Memory B cell (primary cell): ENCODE results near the gene BCKDK.
A peak's percentile ranks its signal among the peaks of the same experiment; 100 is the strongest.

Experiments
- ATAC-seq: fragments of 150-1000 bp; cut with Tn5 transposase; 2 replicates; pipeline ENCODE4 v1.10.0; 2021; ENCODE audit warnings: low read depth, mild to moderate bottlenecking, moderate library complexity
- DNase-seq, 2 donors: peaks; one replicate each; pipeline ENCODE4 v3.0.0; 2022; ENCODE audit warnings: low spot score in 2 of 2
- H3K27ac Mint-ChIP-seq: one replicate; pipeline ENCODE4 v1.8.0; 2022; ENCODE audit warnings: mild to moderate bottlenecking, moderate library complexity, mixed read lengths
- H3K27me3 Mint-ChIP-seq: one replicate; pipeline ENCODE4 v1.8.0; 2022; ENCODE audit warnings: mixed read lengths
- H3K36me3 Mint-ChIP-seq: one replicate; pipeline ENCODE4 v1.8.0; 2022; ENCODE audit warnings: mild to moderate bottlenecking, mixed read lengths
- H3K4me1 Mint-ChIP-seq: one replicate; pipeline ENCODE4 v1.8.0; 2022; ENCODE audit warnings: mixed read lengths
- H3K4me3 Mint-ChIP-seq: one replicate; pipeline ENCODE4 v1.8.0; 2022; ENCODE audit warnings: mild to moderate bottlenecking, moderate library complexity, mixed read lengths
- H3K9me3 Mint-ChIP-seq: one replicate; pipeline ENCODE4 v1.8.0; 2022; ENCODE audit warnings: mixed read lengths

BCKDK gene

DNA sequence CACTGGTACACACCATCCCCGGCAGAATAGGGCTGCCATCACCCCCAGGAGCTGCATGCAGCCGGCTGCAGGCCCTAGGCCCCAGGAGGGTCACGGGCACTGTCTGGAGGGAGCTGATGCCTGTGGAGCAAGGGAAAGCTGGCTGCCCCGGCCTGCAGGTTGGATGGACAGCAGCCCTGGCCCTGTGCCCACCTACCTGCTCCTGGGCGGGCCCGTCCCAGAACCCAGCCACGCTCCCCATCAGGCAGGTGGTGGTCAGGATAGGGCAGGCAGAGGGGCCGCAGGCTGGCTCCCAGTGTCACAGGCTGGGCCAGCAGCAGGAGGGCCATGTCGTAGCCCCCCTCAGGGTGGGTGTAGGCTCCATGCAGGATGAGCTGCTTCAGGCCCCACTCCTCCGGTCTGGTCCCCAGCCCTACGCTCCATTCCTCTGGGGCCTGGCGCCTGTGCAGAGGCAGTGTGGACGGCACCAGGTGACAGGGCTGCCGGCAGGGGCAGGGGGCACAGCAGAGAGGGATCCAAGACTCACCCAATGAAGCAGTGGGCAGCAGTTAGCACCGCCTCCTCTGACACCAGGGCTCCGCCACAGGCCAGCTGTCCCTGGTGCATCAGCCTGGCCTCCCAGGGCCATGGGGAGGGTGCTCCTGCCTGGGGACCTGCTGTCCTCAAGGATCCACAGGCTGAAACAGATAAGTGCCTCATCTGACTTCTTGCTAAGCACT, 23.4 kb upstream of the BCKDK start:
- ATAC-seq, result no peak
- Mint-ChIP-seq H3K4me3 (no peak overlapping the region), H3K4me1 (peaks cover 11% of the 10 kb centered on the region), H3K36me3 (peaks cover 8% of the 10 kb centered on the region), H3K27me3 (no peaks in the 10 kb centered on the region), H3K27ac (no peak overlapping the region), H3K9me3 (no peaks in the 10 kb centered on the region)
- DNase-seq, result no peak

DNA sequence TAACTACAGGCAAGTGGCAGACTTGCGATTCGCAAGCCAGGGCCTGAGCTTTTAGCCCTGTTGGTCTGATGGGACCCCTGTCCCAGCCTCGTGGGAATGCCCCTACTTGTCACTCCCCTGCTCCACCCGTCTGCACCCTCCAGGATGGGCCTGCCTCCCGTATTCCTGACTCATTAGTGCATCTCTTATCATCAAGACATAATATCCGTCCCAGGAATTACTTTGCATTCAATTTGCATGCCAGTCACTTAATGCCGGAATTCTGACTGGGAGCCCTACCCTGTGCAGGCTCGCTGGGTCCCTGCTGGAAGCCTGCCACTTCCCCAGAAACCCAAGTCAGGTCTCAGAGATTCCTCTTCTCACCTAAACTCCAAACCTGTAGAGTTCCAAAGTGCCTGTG, 22.8 kb upstream of the BCKDK start:
- Mint-ChIP-seq H3K27me3 (no peaks in the 10 kb centered on the region), H3K36me3 (peaks cover 7% of the 10 kb centered on the region), H3K27ac (no peak overlapping the region), H3K4me1 (peaks cover 9% of the 10 kb centered on the region), H3K4me3 (no peak overlapping the region), H3K9me3 (no peaks in the 10 kb centered on the region)
- ATAC-seq, result no peak
- no peak for DNase-seq

DNA sequence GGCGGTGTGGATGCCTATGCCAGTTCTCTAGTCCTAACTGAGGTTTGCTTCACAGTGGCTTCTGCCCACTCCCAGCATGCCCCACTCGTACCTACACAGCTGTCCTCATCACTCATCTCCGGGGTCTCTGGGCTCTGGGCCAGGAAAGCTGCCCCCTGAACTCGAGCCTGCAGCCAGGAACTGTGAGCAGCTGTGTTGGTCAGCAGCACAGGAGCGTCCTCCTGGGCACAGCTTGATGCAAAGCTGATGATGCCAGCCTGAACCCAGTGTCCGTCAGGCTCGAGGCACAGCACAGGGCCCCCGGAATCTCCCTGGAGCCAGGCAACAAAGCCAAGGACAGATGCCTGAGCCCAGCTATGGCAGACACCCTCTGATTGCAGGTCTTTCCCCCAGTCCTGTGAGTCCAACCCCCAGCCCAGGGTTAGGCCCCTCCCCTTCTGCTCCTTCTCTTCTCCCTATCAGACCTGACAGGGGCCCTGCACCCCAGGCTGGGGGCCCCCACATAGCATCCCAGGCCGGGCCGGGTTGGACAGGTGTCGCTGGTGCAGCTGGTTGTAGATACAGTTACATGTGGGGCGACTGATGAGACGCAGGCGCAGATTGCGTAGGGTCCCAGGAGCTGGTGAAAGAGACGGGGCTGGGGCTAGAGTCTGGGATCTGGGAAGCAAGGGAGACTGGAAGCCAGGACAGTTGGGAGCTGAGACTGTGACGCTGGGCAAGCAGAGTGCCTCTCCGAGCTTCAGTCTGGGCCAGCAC, 22.1 kb upstream of the BCKDK start:
- no peak overlapping the region for H3K27ac Mint-ChIP-seq
- DNase-seq (no peak), ATAC-seq (no peak)
- no peaks in the 10 kb centered on the region for H3K9me3 Mint-ChIP-seq
- no peak overlapping the region for H3K4me3 Mint-ChIP-seq
- peaks cover 9% of the 10 kb centered on the region for H3K36me3 Mint-ChIP-seq
- peaks cover 8% of the 10 kb centered on the region for H3K4me1 Mint-ChIP-seq
- no peaks in the 10 kb centered on the region for H3K27me3 Mint-ChIP-seq

DNA sequence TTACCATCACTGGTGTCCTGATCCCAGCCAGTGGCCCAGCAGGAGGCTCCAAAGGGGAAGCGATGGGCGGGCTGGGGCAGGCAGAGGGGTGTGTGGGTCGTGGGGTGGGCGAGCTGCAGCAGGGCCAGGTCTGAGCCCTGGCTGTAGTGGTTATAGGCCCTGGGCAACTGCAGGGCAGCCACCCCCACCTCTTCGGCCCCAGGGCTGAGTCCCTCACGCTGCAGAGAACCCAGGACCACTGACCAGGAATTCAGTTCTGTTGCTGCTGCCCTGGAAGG, 21.6 kb upstream of the BCKDK start:
- Mint-ChIP-seq H3K9me3 (no peaks in the 10 kb centered on the region), H3K27ac (no peak overlapping the region), H3K27me3 (no peaks in the 10 kb centered on the region), H3K36me3 (peaks cover 9% of the 10 kb centered on the region), H3K4me1 (peaks cover 6% of the 10 kb centered on the region), H3K4me3 (no peak overlapping the region)
- ATAC-seq (no peak), DNase-seq (no peak)

DNA sequence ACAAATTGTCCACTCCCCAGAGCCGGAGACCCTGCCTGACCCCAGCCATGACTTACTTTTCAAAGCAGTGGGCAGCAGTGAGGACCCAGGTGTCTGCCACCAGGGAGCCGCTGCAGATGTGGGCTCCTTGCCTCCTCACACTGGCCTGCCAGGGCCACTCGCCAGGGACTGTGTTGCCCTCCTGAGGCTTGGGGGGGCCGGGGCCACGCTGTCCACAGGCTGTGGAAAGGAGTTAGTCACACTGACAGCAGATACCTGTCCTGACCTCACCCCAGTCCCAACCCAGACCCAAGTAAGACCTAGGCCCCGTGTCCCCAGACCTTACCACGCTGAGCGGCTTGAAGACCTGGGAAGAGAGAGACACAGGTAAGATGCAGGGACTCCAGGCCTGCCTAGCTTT, 20.7 kb upstream of the BCKDK start:
- H3K36me3 Mint-ChIP-seq, result peaks cover 6% of the 10 kb centered on the region
- no peaks in the 10 kb centered on the region for H3K4me1 Mint-ChIP-seq
- H3K4me3 Mint-ChIP-seq, result no peak overlapping the region
- no peaks in the 10 kb centered on the region for H3K27me3 Mint-ChIP-seq
- no peak for ATAC-seq
- H3K9me3 Mint-ChIP-seq, result no peaks in the 10 kb centered on the region
- H3K27ac Mint-ChIP-seq, result no peak overlapping the region
- DNase-seq, result no peak

DNA sequence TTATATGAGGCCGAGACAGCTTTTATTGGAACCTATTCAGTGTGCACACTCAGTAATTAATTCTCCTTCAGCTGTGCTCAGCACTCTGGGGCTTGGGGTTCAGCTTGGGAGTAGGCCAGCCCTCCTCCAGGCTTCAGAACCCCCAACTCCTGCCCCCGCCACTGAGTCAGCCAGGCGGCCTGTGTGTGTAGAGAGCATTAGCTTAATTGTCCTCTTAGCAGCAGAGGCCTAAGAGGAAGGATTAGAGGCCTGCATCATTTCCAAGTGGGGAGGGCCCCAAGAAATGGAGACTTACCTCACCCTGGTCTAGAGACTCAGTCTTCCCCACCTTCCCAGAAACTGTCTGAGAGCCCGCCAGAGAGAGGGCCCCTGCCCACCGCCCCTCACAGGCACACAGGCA, 20.2 kb upstream of the BCKDK start:
- H3K36me3 Mint-ChIP-seq, result peaks cover 6% of the 10 kb centered on the region
- H3K4me1 Mint-ChIP-seq, result no peaks in the 10 kb centered on the region
- H3K9me3 Mint-ChIP-seq, result no peaks in the 10 kb centered on the region
- H3K27ac Mint-ChIP-seq, result no peak overlapping the region
- no peaks in the 10 kb centered on the region for H3K27me3 Mint-ChIP-seq
- ATAC-seq (no peak), DNase-seq (no peak)
- no peak overlapping the region for H3K4me3 Mint-ChIP-seq

DNA sequence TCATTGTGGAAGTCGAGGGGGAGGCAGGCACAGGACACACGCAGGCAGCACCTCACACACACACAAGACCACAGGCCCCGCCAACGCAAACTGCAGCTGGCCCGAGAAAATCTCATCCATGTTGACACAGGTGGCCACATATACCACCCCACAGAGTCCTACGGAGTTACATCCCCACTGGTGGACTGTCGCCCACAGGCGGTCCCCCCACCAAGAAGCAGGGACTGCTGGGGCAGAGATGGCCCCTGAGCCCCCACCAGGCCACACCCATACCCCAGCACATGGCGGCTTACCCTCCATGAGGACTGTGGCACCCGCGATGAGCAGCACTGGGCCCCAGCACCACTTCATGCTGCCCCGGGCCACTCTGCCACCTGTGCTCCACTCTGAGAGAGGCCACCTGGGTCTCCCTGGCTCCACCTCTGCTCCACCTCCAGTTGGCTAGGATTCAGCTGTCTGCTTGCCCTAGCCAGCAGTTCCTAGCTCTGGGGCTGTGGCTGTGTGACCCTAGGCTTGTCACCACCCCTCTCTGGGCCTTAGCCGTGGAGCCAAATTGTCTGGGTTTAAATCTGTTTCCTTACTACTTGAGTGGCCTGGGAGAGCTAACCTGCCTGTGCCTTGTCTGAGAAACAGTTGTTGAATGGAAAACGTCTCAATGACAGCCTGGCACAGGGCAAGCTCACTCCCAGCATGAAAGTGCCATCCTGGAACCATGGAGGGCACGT, 19.6 kb upstream of the BCKDK start, which contains the start of gene PRSS53:
Gene PRSS53, minus strand, starts transcription at position 485 of the 725 bp plus-strand sequence. Its CDS starts 134 bp downstream, at position 351.
- Mint-ChIP-seq H3K27ac (no peak within 1 kb of the TSS), H3K4me3 (no peak within 1 kb of the TSS), H3K4me1 (peaks cover 2% of the 10 kb centered on the region), H3K27me3 (no peaks in the 10 kb centered on the region), H3K36me3 (peaks cover 6% of the 10 kb centered on the region), H3K9me3 (no peaks in the 10 kb centered on the region)
- DNase-seq (no peak), ATAC-seq (no peak)

DNA sequence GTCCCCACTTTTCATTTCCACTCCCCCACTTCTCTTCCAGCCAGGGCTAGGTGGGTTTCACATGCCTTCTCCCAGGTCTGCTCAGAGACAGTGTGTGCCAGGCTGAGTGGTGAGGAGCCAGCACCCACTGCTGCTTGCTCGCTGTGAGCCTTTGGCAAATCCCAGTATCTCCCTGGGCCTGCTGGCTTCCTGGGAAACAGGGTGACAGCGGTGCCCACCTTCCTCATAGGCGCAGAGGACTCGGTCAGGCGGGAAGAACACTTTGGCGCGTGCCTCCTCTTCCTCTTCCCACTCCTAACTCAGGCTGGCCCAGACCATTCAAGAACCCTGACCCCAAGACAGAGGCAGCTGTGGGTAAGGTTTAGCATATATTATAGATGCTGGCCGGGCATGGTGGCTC, 19.0 kb upstream of the BCKDK start:
- DNase-seq (no peak), ATAC-seq (no peak)
- Mint-ChIP-seq H3K9me3 (no peaks in the 10 kb centered on the region), H3K4me3 (no peak overlapping the region), H3K36me3 (peaks cover 6% of the 10 kb centered on the region), H3K27me3 (no peaks in the 10 kb centered on the region), H3K4me1 (peaks cover 7% of the 10 kb centered on the region), H3K27ac (no peak overlapping the region)

DNA sequence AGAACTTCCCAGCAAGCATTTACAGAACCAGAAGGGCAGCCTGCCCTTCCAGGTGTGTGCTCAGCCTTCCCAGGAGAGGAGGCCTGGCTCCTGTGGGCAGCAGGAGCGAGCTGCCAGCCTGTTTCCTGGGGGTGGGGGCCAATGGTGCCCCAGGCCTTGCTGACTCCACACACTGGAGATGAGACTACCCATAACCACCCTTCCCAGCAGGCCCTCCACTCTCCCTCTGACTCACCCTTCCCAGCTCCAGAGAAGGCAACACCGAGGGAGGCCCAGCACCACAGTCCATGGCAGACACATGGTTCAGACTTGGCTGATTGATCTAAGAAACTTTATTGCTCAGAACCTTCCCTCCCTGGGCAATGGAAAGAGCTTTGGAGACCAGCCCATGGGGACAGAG, 17.6 kb upstream of the BCKDK start:
- peaks cover 11% of the 10 kb centered on the region for H3K4me1 Mint-ChIP-seq
- H3K4me3 Mint-ChIP-seq, result no peak overlapping the region
- no peak overlapping the region for H3K27ac Mint-ChIP-seq
- ATAC-seq (no peak), DNase-seq (no peak)
- H3K27me3 Mint-ChIP-seq, result no peaks in the 10 kb centered on the region
- peaks cover 6% of the 10 kb centered on the region for H3K36me3 Mint-ChIP-seq
- no peaks in the 10 kb centered on the region for H3K9me3 Mint-ChIP-seq

DNA sequence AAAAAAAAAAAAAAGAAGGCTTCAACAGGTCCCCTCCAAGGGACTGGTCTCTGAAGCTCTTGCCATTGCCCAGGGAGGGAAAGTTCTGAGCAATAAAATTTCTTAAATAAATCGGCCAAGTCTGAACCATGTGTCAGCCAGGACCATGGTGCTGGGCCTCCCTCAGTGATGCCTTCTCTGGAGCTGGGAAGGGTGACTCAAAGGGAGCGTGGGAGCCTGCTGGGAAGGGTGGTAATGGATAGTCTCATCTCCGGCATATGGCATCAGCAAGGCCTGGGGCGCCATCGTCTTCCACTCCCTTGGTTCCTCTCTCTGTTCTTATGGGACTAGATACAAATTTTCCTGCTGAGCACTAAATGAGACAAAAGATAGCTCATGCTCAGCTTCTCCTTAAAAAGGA, 15.9 kb upstream of the BCKDK start:
- Mint-ChIP-seq H3K27ac (no peak overlapping the region), H3K9me3 (no peaks in the 10 kb centered on the region), H3K4me1 (peaks cover 17% of the 10 kb centered on the region), H3K27me3 (no peaks in the 10 kb centered on the region), H3K4me3 (no peak overlapping the region), H3K36me3 (peaks cover 3% of the 10 kb centered on the region)
- ATAC-seq (no peak), DNase-seq (no peak)

DNA sequence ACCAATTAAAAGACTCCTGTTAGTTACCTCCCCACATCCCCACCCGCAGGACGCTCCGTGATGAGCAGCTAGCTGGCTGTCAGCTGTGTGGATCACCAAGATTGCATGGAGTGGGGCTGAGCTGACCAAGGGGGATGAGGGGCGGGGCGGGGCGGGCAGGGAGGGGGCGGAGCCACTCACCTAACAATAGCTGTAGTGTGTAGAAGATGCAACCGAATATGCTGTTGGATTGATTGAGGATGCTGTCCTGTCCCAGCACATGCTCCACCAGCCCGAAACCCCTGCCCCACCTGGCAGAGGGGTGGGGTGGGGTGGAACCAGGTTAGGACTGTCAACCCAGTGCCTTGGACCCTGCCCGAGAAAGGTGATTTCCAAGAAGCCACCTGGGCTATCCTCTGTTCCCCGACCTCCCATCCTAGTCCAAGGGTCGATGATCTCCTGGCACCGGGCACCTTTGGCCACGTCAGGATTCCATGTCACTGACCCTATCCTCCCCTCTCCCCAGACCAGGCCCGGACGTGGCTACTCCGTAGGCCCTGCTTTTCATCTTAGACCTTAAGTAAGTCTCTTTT, 15.0 kb upstream of the BCKDK start:
- no peak overlapping the region for H3K27ac Mint-ChIP-seq
- H3K4me3 Mint-ChIP-seq, result peak overlapping the region; percentile 28
- peaks cover 3% of the 10 kb centered on the region for H3K36me3 Mint-ChIP-seq
- H3K9me3 Mint-ChIP-seq, result no peaks in the 10 kb centered on the region
- DNase-seq (no peak), ATAC-seq (no peak)
- peaks cover 17% of the 10 kb centered on the region for H3K4me1 Mint-ChIP-seq
- no peaks in the 10 kb centered on the region for H3K27me3 Mint-ChIP-seq

DNA sequence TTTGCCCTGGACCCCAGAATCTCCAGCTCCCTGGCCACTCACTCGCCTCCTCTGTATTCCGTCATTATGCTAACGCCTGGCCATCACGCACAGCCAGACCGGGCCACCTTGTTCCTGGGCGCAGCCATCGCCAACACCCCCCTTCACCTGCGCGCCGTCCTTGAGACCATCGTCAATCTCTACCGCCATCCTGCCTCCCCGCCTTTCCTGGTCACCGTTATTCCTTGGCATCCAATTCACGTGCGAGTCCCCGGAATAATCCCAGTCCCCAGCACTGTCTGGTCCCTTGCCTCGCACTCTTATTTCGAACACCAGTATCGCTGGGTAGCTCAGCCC, 14.1 kb upstream of the BCKDK start:
- ATAC-seq, result no peak
- DNase-seq, result no peak
- Mint-ChIP-seq H3K9me3 (no peaks in the 10 kb centered on the region), H3K36me3 (peaks cover 3% of the 10 kb centered on the region), H3K27ac (peak overlapping the region; percentile 91), H3K4me3 (peak overlapping the region; percentile 81), H3K4me1 (peaks cover 17% of the 10 kb centered on the region), H3K27me3 (no peaks in the 10 kb centered on the region)

DNA sequence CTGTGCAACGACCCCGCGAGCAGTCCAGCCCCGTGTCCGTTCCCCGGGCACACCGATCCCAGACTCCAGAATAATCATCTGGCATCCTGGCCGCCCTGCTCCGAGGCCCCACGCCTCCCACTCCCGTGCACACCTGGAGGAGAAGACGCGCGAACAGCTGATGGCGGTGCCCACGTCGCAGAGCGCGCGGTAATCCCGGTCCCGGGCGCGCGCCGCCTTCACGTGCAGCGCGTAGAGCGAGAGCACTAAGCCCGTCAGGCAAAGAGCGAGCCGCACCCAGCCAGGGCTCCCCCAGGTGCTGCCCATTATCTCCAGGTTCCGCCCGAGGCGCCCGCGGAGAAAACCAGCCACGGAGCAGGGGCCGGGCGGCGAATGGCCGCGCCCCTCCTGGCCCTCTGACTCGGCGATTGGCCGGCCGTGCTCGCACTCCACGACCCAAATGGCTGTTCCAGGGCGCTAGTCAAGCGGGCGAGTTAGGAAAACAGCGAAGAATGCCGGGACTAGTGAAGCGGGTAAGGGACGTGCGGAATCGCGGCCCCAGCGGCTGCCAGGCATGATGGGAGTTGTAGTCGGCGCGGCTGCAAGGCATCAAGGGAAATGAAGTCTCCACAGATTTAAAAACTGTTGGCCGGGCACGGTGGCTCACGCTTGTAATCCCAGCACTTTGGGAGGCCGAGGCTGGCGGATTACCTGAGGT, 13.6 kb upstream of the BCKDK start, which contains the start of gene VKORC1:
Gene VKORC1, minus strand, starts transcription at position 374 of the 697 bp plus-strand sequence. Its CDS starts 68 bp downstream, at position 306.
- H3K27me3 Mint-ChIP-seq, result no peaks in the 10 kb centered on the region
- H3K4me3 Mint-ChIP-seq, result peak within 1 kb of the TSS; percentile 81
- DNase-seq, result peak; percentile 68 to 79
- peak; percentile 86 for ATAC-seq
- no peaks in the 10 kb centered on the region for H3K9me3 Mint-ChIP-seq
- H3K4me1 Mint-ChIP-seq, result peaks cover 17% of the 10 kb centered on the region
- peaks cover 3% of the 10 kb centered on the region for H3K36me3 Mint-ChIP-seq
- peak within 1 kb of the TSS; percentile 91 for H3K27ac Mint-ChIP-seq
